H54 (cell line): ENCODE data around the gene PTPRU.

Experiments
- DNase-seq: peaks from one replicate; pipeline ENCODE4 v3.0.0; 2011; ENCODE audit warnings: low spot score, mixed read lengths; ENCODE audit not compliant: insufficient read length
- FAIRE-seq: peaks from 3 replicates; lab custom pipeline; 2011; peaks lifted over from hg19 to GRCh38; lab: Jason Lieb, UNC
- POLR2A ChIP-seq: IDR thresholded peaks from 2 replicates; pipeline ENCODE4 v1.6.1; 2011; ENCODE audit warnings: low read depth, mild to moderate bottlenecking, low read length

PTPRU gene

DNA sequence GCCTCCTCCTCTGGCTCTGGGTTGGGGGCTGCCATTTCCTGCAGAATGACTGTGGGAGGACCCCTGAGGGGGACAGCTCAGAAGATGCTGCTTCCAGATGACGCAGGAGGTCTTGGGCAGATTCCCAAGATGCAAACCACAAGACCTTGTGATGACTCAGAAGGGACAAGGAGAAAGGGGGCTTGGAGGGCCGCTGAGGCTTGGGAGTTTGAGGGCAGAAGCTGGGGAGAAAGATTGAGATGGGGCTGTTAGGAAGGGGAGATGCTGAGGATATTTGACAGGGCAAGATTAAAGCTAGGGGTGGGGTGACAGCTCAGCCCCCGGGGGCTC lies 7.5 kb downstream of the PTPRU start:
- no peak for TF ChIP-seq POLR2A
- FAIRE-seq: no peak
- no peak for DNase-seq

DNA sequence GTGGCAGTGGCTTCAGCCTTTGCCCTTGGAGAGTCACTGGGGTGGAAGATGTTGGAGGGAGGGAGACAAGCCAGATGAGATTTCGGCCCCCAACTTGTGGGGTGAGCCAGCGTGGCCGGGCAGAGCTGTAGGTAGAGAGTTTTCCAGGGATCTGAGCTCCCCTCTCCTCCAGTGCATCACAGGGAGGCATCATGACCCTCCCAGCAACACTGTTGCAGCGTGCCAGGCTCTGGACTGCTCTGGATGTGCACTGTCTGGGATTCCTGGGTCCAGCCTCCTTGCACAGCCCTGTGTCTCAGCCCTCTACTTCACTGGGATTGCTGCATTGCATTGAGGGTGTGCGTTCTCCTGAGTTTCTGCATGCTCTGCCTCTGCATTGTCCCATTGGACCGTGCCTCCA lies 8.9 kb downstream of the PTPRU start:
- FAIRE-seq (no peak), DNase-seq (no peak)
- TF ChIP-seq POLR2A: no peak

- FAIRE-seq (no peak), DNase-seq (no peak)
- TF ChIP-seq POLR2A: no peak
Measured at GRCh38 chr1:29245876-29246275, 9.6 kb downstream of the PTPRU start.

GRCh38 chr1:29247044-29247443 lies 10.7 kb downstream of the PTPRU start:
- DNase-seq (no peak), FAIRE-seq (no peak)
- TF ChIP-seq POLR2A: no peak

DNA sequence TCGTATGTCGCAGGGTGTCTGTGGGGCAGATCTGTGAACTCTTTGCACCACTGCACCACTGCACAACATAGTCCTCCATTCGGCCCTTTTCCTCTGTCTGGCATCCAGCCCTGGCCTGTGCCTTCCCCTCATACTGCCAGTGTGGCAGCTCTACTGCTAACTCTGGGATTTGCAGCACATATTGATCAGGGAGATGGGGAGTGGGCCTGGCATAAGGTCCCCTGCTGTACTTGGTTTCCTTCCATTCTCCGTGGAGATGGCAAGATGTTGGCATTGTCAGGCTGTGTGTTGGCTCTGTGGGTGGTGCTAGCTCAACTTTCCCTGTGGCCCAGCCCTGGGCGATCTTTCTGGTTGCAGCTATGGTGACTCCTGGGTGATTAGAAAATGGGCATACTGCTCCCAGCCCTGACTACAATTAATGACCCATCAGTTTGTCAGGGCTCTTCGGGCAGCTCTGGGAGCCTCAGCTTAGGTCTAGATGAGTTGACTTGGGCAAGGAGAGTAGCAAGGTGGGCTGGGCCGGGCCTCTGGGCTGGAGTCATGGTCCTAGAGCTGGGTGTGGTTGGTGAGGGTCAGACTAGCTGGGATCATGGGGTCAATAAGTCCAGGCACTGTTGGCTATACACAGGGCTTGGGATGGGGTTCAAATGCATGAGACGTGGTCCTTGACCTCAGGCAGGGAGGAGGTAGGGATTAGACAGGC lies 11.4 kb downstream of the PTPRU start:
- TF ChIP-seq POLR2A: no peak
- no peak for FAIRE-seq
- no peak for DNase-seq

- DNase-seq (no peak), FAIRE-seq (no peak)
- no peak for TF ChIP-seq POLR2A
Measured at GRCh38 chr1:29248409-29248808, 12.1 kb downstream of the PTPRU start.

DNA sequence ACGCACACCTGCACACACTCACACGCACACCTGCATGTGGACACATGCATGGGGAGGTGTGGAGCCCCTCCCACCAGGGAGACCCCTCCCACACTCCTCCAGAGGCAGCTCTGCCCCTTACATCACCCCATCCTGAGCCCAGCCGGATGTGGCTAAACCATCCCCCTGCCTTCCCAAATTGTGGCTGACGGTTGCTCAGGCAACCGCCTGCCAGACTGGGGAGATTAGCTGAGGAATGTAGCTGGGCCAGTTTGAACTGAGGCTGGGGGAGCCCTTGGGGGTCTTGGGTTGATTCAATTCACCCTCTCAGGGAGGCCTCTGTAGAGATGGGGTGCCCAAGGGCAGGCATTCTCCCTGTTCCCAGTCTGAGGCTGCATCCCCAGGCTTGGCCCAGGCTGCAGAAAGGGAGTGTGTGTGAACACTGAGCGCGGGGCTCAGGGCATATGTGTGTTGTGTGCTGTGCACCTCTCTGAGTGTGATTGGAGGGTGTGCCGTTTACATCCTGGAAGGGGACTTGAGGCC lies 12.9 kb downstream of the PTPRU start:
- TF ChIP-seq POLR2A: no peak
- no peak for DNase-seq
- FAIRE-seq: no peak

- no peak for FAIRE-seq
- no peak for DNase-seq
- TF ChIP-seq POLR2A: no peak
Measured at GRCh38 chr1:29249951-29250581, 13.7 kb downstream of the PTPRU start.

DNA sequence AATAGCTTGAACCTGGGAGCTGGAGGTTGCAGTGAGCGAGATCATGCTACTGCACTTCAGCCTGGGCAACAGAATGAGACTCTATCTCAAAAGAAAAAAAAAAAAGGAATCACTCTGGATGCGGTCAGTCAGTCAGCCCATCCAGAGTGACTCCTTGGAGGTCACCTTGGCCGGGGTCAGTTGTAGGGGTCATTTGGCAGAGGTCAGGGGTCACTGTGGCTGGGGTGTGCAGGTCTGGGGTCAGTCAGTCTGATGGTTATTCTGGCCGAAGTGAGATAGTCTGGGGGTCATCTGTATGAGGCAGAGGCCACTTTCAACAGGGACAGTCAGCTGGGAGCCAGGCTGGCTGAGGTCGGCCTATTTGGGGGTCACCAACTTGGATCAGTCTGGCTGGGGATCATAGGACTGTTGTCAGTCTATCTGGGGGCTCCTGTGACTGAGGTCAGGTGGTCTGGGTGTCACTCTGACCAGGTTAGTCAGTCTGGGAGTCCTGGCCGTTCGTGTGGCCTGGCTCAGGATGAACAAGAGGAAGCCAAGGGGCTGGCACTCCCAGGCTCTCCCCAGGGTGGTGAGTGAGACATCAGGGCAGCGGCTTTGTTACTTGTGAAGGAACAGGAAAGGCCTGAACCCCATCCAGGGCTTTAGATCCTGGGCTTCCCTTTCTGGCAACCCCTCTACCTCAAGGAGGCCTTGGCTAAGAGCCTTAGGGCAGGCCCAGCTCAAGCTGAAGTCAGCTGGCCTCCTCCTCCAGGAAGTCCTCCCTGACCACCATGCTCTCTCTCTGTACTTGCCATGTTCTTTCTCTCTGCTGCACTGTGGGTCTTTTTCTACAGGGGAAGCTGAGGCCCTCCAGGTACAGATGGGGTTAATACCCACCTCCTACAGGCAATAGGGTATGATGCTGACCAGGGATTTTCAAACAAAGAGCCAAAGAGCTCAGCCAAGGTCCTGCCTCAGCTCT lies 15.1 kb downstream of the PTPRU start:
- no peak for TF ChIP-seq POLR2A
- DNase-seq (no peak), FAIRE-seq (no peak)

- DNase-seq (no peak), FAIRE-seq (no peak)
- no peak for TF ChIP-seq POLR2A
Measured at GRCh38 chr1:29253180-29253579, 16.9 kb downstream of the PTPRU start.

DNA sequence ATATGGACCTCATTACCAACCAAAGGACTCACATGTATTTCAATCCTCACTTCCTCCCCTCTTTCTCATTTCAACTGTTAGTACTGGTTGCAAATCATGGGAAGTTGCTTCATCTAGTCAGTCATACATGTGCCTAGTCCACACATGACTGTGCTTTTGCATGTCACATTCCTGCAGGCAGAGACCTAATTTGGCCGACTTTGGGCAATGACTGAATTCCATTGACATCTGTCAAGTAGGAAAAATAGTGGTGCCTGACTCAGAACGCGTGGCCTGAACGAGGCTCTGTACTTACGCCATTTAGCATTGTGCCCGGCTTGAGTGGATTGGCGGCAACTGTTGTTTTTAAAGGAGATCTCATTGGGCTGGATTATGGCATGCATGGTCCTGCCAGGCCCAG lies 18.0 kb downstream of the PTPRU start:
- TF ChIP-seq POLR2A: no peak
- no peak for DNase-seq
- no peak for FAIRE-seq

GRCh38 chr1:29255134-29255666 lies 18.9 kb downstream of the PTPRU start:
- FAIRE-seq: no peak
- DNase-seq: no peak
- TF ChIP-seq POLR2A: no peak

DNA sequence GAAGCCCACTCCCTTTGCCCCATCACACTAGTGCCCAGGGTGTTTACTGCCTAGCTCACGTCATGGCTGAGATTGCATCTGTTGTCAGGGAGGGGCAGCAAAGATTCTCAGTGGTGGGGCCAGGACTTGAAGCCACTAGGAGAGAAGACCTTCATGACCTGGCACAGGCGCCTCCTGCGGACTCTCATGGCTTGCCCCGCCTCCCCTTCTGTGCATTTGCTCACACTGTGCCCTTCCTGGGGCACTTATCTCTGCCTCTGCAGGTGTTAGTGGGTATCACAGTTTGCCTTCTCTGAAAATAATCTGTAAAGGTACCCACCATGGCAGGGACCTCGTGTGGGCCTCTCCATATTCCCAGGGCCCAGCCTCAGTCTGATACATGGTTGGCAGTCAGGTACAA lies 20.1 kb downstream of the PTPRU start:
- DNase-seq: no peak
- TF ChIP-seq POLR2A: no peak

GRCh38 chr1:29256979-29257804 lies 20.9 kb downstream of the PTPRU start:
- no peak for TF ChIP-seq POLR2A
- no peak for FAIRE-seq
- DNase-seq: peak; percentile 61

More for the DNA sequence above, 20.1 kb downstream of the PTPRU start:
- FAIRE-seq: no peak
